DMS 273 (cell line): ENCODE results near the gene HIPK2.
"Not testable (repeated sequence)": the region's sequence is repeated elsewhere in the genome, so short reads cannot be mapped to it uniquely, and the experiment has no call there.

Source experiments
- DNase-seq: peaks from one replicate; lab custom pipeline; 2025; ENCODE audit not compliant: unreplicated experiment; lab: John Stamatoyannopoulos, UW

HIPK2 gene

DNA sequence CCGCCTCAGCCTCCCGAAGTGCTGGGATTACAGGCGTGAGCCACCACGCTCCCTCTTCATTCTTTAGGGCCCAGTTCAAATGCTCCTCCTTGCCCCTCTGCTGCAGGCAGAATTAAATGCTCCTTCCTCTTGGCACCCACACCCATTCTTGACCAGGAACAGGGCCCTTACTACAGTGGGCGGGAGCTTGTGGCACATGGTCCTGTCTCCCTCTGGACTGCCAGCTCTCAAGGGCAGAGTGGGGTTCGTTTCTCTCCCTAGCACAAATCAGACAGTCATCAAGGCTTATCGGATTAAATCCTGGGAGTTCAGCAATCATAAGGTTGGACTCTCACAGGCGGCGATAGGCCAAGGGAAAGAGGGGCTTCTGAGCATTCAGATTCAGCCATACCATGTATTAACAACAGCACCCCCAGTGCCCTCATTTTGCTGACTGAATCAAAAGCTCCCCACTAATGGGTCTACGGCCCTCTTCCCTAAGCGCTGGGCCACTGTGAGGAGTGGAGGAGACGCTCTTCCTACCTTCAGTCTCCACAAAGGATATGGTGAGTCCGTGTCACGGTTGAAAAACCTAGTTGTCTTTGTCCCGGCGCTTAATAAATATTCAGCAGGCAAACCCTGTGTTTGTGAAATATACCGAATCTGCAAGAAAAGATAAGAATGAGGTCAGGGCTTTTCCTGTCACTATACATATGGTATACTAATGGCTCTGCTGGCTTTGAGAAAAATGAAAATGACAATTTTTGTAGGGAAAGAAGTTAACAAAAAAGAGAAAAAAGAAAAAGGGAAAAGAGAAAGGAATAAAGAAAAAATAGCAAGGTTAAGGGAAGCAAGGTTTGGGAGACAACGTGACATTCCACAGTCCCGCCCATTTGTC is 146.9 kb downstream of the HIPK2 start:
- DNase-seq: no peak

DNA sequence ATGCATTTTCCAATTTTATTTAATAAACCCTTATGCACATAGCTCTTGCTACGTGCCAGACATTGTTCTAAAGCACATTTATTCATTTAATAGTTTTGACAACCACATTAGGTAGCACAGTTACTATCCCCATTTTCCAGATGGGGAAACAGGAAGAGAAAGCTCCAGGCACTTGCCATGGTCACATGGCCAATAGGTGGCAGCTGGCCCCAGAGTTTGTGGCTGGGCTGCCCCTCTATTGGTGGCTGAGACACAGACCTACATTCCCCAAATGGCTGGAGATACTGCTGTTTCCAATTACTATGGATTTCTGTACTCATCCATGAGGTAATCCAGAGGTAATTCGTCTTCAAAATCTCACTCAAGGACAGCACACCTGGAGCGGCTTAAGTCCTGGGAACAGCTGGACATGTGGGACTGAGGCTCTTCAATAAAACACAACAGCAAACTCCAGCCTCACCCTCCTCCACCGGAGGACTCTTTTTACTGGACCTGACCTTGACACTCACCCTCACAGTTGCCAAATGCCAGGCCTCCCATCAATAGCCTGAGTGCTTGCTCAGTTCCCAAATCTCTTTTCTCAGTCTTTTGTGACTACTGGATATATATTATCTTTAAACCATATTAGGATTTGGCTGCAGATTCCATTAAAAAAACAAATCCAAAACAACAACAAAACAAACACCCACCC is 148.3 kb downstream of the HIPK2 start:
- DNase-seq: no peak

DNA sequence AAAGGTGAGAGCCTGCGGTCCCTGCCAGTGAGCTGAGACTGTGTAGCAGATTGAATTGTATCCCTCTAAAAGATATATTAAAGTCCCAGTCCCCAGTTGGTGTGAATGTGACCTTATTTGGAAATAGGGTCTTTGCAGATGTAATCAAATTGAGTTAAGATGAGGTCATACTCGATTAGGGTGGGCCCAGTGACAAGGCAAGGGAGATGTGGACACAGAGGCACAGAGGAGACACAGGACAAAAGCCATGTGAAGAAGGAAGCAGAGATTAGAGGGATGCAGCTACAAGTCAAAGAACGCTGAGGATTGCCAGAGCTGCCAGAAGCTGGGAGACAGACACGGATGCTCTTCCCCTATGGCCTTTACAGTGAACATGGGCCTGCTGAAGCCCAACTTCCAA is 150.0 kb downstream of the HIPK2 start:
- DNase-seq: no peak

DNA sequence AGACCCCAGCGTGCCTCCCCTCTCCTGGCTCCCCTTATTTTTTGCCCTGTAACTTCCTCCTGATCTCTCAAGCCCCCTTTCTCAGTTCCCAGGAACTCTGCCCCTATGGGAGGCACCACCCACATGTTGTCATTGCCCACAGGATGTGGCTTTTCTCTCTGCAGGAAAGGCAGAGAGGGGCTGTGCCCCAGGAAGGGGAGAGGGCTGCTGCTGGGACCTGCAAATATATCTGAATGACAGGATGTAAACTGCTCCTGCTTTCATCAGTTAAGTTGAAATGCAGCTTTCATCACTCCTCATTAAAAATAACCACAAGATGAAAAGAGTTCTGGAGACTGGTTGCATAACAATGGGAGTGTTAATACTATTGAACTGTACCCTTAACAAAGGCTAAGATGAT is 151.0 kb downstream of the HIPK2 start:
- no peak for DNase-seq

DNA sequence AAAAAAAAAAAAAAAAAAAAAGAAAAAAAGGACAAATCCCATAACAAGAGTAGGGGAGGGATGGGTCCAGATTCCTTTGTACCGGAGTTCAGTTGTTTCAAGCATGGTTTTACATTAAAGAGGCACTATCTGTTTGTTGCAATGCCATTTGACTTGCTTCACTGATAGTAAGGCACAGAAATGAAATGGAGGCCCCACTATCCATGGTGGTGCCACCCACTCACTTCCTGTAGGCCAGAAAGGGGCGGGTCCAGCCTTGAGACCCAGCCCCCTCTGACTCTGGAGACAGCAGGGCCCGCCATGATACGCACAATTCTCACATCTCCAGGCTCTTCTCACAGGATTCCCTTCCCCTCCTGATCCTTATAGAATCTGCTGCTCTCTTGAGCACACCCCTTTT is 154.3 kb downstream of the HIPK2 start:
- DNase-seq: no peak

DNA sequence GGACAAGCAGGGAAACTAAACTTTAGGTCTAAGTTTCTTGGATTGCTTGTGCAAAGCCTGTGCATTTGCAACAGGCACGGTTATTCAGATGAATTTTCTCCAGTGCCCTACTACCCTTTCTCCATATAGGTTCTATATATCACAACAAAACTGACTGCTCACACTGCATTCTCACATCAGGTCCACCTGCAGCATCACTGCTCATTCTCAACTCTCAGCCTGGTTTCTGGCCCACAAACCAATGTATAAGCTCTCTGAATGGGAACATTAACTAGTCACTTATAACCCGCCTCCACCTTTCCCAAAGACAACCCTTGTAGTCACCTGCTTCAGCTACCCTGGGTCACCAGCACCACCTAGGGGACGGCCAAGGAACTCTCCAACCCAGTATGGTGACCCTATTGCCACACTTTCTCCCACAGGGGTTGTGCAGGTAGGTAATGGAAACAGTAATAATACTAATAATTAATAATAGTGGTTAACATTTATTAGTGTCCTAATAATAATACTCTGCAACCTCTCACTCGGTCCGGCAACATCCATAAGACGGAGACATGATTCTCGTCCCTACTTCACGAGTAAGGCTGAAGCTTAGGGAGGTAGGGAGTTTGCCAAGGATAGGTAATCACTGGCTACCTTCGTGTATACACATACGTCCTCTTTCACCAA is 157.0 kb downstream of the HIPK2 start:
- DNase-seq: peak; percentile 72

DNA sequence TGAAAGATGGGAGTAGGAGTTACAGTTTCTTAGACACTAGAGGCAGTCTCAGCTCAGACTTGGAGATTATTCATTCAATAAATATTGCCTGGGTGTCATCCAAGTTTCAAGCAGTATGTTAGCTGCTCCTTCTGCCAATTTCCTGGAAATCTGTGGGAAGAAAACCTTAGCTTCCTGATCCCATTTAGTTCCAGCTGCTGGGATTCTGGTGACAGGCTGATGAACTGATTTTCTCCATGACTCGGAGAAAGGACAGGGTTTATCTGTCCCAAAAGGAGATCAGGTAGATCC is 158.5 kb downstream of the HIPK2 start:
- no peak for DNase-seq

DNA sequence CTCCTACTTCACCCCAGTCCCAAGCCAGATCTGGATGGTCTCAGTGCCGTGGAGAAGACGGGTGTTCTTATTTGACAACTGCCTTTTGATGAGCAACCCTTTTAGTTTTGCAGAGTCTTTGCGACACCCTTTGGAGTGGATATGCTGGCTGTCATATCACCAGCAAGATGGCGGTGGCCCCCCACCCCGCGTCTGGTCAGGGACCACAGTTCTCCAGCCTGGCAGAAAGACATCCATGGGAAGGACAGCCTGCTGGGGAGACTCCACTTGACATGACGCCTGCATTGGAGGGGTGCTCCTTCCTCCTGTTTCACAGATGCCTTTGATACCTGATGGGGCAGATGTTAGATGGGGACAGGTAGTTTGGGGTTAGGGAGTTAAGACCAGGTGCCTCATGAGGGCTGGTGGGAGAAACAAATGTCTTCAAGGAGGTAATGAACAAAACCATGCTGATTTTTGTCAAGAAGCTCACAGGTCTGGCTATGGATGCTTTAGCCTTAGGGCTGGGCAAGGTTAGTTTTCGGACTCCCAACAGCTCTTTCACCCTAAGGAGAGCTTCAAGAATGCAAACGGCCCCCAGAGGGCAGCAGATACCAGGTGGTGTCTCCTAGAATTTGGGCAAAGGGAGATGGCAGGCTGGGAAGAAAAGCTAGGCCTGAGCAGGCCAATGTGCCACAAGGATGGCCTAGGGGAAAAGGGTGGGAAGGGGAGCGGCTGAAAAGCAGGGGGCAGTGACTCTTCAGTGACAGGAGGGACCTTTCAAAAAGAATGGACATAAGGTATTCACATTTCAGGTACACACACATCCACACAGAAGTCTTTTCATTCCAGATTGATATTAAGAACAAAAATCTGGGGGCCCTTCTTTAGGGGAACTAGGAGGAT is 159.1 kb downstream of the HIPK2 start:
- peak; percentile 76 for DNase-seq

DNA sequence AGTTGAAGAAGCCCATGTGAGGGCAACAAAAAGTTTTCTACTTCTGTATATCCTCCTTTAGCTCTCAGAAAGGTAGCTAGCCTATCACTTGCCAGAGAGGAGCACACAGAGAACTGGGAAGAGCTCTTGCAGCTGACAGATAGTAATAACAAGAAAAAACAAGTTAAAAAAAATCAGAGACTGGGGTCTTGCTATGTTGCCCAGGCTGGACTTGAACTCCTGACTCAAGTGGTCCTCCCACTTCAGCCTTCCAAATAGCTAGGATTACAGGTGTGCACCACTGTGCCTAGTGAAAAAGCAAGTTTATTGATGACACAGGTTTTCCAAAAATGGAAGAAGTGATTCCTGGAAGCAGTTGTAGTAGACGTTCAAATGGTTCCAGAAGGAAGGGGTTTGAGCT is 160.7 kb downstream of the HIPK2 start:
- no peak for DNase-seq

DNA sequence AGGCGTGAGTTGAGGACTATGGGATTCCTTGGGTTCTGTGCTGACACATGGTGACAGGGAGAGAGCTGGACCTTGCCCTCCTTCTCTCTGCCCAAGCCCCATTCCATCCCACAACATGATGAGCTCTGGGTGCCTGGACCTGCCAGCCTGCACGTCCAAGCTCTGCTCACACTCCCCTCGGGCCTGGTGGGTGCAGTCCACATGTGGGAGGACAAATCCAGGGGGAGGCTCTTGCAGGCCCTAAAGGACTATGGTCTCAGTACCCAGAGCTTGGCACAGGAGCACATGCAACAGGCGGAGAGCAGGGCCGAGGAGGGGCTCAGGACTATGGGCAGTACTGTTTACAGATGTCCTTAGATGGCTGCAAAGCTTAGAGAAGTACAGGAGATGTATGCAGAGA is 162.9 kb downstream of the HIPK2 start:
- DNase-seq: no peak

DNA sequence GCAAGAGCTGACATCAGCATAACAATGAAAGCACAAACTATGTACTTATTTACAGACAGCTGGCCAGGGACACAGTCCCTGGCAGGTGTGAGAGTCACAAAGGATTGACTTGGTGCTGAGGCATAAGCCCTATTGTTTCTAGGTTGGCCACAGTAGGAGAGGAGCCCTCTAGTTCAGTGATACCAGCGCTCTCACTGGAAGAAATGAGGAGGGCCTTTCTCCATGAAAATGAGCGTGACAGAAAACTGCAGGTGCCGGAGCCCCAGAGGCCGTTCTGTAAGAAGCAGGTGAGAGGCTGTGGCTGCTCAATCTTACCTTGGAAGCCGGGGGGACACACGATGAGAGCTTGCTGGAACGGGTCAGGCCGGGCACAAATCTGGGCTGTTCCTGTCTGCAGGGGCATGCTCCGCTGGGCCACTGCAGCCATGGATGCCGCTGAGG is 163.8 kb downstream of the HIPK2 start:
- DNase-seq: no peak

DNA sequence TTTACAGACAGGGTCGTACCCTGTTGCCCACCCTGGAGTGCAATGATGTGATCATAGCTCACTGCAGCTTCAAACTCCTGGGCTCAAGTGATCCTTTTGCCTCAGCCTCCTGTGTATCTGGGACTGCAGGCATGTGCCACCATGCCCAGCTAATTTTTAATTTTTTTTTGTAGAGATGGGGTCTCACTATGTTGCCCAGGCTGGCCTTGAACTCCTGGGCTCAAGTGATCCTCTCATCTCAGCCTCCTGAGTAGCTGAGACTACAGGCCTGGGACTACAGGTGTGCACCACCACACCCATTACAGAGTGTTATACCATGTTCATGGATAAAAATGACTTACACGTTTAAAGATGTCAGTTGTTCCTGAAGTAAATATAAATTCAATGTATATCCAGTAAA is 166.2 kb downstream of the HIPK2 start:
- DNase-seq: not testable (repeated sequence)

DNA sequence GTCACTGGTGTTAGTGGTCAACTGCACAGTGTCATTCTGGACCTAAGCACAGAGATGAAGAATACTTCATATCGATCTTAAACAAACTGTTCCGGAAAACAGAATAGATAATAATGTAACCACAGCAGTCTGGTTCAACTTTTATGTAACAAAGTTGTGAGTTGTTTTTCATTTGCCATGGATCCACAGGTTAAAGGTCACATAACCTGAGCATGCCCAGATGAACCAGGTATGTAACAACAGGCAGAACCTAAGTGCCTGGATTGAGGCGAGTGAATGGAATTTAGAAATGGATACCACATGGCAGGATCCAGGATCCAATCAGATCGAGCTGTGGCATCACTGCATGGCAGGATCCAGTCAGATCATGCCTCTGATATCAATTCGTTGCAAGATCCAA is 167.2 kb downstream of the HIPK2 start:
- DNase-seq: no peak

DNA sequence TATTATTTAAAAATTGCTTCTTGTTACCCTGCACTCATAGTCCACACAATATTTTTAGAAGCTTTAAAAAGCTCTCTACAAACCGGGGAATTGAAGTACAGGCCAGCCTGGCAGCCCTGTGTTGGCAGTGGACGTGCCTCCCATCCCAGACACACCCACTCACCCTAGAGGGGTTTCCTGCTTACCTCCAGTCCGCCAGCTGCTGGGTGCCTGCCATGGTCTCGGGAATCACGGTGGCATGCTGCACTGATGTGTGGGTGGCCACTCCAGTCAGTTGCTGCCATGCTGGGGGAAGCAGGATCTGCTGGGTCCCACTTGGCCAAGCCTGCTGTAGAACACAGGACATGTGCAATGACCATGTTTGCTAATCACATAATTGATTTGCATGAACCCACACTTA is 173.9 kb downstream of the HIPK2 start:
- DNase-seq: no peak

DNA sequence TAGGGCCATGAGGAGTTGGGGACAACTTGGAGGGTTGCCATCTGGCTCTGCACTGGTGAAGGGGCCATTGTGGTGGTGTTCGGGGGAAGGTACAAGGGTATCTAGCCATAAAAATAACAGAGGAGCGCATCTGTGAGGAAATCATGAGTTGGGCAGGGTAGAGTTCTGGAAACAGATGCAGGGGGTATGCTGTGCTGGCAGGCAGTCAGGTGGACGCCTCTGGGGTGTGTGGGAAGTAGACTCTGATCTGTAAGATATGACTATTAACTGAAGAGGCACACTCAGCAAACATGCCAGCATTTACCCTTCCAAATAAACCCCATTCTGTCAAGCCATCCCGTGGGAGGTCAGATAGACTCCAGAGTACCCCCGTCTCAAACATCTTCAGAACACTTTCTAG is 174.5 kb downstream of the HIPK2 start:
- DNase-seq: no peak

DNA sequence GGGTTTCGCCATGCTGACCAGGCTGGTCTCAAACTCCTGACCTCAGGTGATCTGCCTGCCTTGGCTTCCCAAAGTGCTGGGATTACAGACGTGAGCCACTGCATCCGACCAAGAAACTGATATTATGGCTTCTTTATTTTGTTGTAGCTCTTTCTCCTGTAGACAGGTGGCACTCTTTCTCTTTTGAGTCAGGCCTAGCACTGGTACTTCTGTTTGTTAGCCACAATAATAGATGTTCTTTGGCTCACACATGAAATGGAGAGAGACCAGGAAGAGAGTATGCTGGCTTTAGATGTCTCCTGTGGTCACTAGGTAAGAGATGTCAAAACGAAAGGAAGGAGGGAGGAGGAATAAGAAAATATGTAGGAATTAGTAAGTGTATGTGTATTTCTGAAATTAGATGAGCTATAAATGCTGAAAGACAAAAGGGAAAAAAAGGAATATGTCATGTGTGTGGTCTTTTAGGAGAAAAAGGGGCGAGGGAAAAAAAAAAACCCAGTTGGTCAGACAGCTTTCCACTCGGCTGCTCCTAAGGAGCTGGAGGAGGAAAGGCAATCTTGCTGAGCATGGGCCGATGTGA is 175.6 kb downstream of the HIPK2 start:
- DNase-seq: peak; percentile 60

DNA sequence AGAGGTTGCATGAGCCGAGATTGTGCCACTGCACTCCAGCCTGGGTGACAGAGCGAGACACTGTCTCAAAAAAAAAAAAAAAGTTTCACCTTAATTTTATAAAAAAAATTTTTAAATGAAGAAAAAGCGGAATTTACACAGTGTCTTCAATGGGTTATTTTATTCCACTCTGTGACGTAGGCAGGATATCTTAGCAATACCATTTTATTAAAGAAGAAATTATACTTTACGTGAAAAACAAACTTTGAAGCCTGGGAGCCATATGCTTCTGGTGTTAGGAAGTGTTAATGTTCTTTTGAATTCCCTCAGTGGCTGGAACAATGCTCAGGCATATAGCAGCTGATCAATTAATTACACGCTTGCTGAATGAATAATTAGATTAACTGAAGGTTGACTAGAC is 176.6 kb downstream of the HIPK2 start:
- DNase-seq: no peak

DNA sequence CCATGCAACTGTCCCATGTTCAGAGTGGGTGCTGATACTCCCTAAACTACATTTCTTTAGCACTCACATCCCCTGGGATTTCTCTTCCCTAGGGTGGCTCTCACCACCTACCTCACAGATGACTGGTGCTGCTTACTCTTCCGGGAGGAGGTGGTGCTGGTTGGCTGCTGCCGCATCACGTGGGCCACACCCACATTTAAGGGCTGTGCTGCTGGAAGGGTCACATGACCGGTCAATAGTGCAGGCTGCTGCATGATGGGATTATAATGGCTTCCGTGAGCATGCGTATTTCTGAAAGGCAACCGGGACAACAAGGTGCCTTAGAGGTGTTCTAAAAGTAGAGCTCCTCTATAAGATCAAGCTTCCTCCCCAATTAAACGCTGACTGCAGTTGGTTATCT is 177.5 kb downstream of the HIPK2 start:
- no peak for DNase-seq

DNA sequence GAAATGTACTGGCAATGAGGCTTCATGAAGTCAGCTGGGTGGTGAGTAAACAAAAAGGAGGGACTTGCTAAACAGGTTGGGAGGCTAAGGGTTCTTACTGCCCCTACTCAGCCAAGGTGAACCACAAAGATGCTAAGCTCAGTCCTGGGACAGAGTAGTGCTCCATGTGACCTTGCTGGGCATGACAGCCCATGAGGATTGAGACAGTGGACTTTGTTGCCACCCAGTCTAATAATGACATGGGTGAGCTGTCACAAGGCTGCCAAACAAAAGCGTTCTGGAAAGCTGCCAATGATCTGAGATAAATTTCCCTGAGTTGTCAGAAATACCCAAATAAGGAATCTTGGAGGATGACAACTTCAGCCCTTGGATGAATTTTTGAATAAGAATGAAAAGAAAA is 179.2 kb downstream of the HIPK2 start:
- no peak for DNase-seq

DNA sequence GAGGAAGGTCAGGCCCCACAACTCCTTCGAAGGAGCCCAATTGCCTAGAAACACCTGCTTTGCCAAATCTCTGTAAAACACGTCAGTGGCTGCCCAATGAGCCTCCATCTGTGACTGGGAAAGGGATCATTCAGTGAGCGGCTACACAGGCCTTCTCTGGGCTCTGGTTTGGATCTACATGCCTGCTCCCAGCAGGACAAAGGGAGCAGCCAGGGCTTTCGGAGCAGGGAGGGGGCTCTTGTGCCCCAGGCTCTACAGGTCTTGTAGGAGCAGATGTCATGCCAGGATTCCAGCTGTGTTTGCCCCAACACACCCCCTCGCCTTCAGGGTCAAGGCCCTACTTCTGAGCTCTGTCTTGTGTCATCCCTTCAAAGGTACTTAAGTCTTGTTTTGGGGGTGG is 180.8 kb downstream of the HIPK2 start:
- DNase-seq: no peak

DNA sequence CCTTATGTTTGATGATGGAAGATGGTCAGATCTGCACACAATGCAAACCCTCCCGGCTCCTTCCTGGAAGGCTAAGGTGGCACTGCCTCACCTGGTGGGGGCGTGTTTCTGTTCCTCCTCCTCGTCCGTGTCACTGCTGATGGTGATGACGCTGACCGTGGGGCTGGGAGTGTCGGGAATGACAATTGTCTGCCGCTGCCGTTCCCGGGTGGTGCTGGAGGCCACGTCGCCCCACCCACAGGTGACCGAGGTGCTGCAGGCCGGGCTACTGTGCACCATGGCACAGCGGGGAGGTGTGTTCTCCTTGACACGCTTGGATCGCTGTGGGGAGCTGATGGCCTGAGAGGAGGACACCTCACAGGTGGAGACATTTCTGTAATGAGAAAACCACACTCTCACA is 181.2 kb downstream of the HIPK2 start:
- DNase-seq: no peak
